ENCODE data around the gene COLEC12. TPM values are rescaled to one million over a fixed set of nuclear protein-coding genes. Genes with fewer than 3 reads are reported as not detected.

COLEC12 gene
- total RNA-seq, 1 experiment from 2014 or later = 0.03 TPM

GRCh38 chr18:297936-298335, 202.6 kb downstream of the COLEC12 start:
- TF ChIP-seq, protein P1, sequence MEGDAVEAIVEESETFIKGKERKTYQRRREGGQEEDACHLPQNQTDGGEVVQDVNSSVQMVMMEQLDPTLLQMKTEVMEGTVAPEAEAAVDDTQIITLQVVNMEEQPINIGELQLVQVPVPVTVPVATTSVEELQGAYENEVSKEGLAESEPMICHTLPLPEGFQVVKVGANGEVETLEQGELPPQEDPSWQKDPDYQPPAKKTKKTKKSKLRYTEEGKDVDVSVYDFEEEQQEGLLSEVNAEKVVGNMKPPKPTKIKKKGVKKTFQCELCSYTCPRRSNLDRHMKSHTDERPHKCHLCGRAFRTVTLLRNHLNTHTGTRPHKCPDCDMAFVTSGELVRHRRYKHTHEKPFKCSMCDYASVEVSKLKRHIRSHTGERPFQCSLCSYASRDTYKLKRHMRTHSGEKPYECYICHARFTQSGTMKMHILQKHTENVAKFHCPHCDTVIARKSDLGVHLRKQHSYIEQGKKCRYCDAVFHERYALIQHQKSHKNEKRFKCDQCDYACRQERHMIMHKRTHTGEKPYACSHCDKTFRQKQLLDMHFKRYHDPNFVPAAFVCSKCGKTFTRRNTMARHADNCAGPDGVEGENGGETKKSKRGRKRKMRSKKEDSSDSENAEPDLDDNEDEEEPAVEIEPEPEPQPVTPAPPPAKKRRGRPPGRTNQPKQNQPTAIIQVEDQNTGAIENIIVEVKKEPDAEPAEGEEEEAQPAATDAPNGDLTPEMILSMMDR (IDR thresholded peaks at IDR 0.05) = no peak
- TF ChIP-seq REST (IDR thresholded peaks at IDR 0.05; ENCODE audit: insufficient read depth in 1 of 2, low read depth in 2 of 2, low read length in 1 of 2) (no peak), POLR2AphosphoS5 (IDR thresholded peaks at IDR 0.05; ENCODE audit: low read depth, low read length) (no peak), TCF7L2 (IDR thresholded peaks at IDR 0.05; ENCODE audit: low read depth, low read length) (no peak), SIN3A (IDR thresholded peaks at IDR 0.05; ENCODE audit: borderline replicate concordance, insufficient read depth, low read depth, low read length) (no peak)
- Histone ChIP-seq H3K36me3 (ENCODE audit: control insufficient read depth, insufficient read depth, low read length) (no peaks in the 10 kb centered on the region), H3K27me3 (ENCODE audit: control insufficient read depth, insufficient read depth, low read length) (peaks cover 11% of the 10 kb centered on the region), H3K4me3 (ENCODE audit: low read depth in 2 of 2, low read length in 2 of 2) (no peak overlapping the region), H3K9me3 (ENCODE audit: control insufficient read depth, insufficient read depth, low read depth, low read length) (no peaks in the 10 kb centered on the region), H3K4me1 (ENCODE audit: control insufficient read depth, insufficient read depth, low read length) (no peaks in the 10 kb centered on the region), H3K27ac (ENCODE audit: low read length) (no peak overlapping the region)
- POLR2A ChIA-PET = no interaction called here
- CTCF ChIA-PET = no interaction called here
- in situ Hi-C loops (cut with HindIII; ENCODE audit: low pct_unique_long_range_greater_than_20kb, low sequenced_read_pairs) = no loop called here
- ATAC-seq (no peak), DNase-seq (ENCODE audit: low read depth, low spot score) (no peak)
- intact Hi-C loops (cut with micrococcal nuclease; ENCODE audit: unreplicated experiment) = no loop called here
- no TSS peak for BruUV-seq (replicated peaks)

DNA sequence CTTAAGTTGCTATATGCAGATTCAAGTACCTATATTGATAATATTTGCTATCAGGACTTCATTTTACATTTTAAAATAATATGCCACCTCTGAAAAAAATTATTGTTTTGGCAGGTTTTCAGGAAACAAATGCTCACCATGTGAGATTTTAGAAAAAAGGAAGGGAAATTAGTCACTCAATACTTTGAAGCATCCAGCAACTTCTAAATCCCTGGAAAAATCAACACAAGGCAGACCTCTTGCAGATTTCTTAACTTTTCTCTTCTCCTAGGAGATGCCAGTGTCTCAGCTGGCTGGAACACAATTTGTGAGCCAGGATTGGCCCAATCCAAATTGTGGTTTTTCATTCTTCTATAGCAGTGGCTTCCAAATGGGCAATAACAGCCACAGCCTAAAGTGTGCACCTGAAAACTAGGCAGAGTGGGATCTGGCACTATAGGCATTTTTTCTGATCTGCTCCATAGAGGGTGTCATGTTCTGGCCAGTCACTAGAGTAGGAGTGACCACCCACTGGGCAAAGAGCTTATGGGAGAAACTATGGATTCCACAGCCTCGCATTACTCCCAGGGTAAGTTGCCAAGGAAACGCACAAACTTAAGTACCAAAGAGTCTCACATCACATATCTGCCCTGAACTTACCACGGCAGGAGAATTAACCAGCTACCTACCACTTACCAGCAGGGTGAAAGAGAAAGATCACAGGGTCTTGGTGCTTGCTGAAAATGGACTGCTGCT, 204.6 kb downstream of the COLEC12 start:
- Histone ChIP-seq H3K27ac (ENCODE audit: low read length) (no peak overlapping the region), H3K9me3 (ENCODE audit: control insufficient read depth, insufficient read depth, low read depth, low read length) (no peaks in the 10 kb centered on the region), H3K4me3 (ENCODE audit: low read depth in 2 of 2, low read length in 2 of 2) (no peak overlapping the region), H3K36me3 (ENCODE audit: control insufficient read depth, insufficient read depth, low read length) (no peaks in the 10 kb centered on the region), H3K4me1 (ENCODE audit: control insufficient read depth, insufficient read depth, low read length) (no peaks in the 10 kb centered on the region), H3K27me3 (ENCODE audit: control insufficient read depth, insufficient read depth, low read length) (peaks cover 11% of the 10 kb centered on the region)
- CTCF ChIA-PET = no interaction called here
- TF ChIP-seq SIN3A (IDR thresholded peaks at IDR 0.05; ENCODE audit: borderline replicate concordance, insufficient read depth, low read depth, low read length) (no peak), POLR2AphosphoS5 (IDR thresholded peaks at IDR 0.05; ENCODE audit: low read depth, low read length) (no peak), TCF7L2 (IDR thresholded peaks at IDR 0.05; ENCODE audit: low read depth, low read length) (no peak), REST (IDR thresholded peaks at IDR 0.05; ENCODE audit: insufficient read depth in 1 of 2, low read depth in 2 of 2, low read length in 1 of 2) (no peak)
- TF ChIP-seq, protein P1 (IDR thresholded peaks at IDR 0.05) = no peak
- no TSS peak for BruUV-seq (replicated peaks)
- intact Hi-C loops (cut with micrococcal nuclease; ENCODE audit: unreplicated experiment) = no loop called here
- in situ Hi-C loops (cut with HindIII; ENCODE audit: low pct_unique_long_range_greater_than_20kb, low sequenced_read_pairs) = no loop called here
- DNase-seq (ENCODE audit: low read depth, low spot score) (no peak), ATAC-seq (no peak)
- POLR2A ChIA-PET = no interaction called here

Measured in Panc1 (cell line).